ENCODE measurements around the gene FOXP1. TPM values are rescaled to one million over a fixed set of nuclear protein-coding genes. Genes with fewer than 3 reads are reported as not detected.
"Not testable (repeated sequence)": the region's sequence is repeated elsewhere in the genome, so short reads cannot be mapped to it uniquely, and the experiment has no call there.

Gene FOXP1
- total and polyA plus RNA-seq, 2 donors from 2014 or later, result 6.7 to 87.2 TPM

DNA sequence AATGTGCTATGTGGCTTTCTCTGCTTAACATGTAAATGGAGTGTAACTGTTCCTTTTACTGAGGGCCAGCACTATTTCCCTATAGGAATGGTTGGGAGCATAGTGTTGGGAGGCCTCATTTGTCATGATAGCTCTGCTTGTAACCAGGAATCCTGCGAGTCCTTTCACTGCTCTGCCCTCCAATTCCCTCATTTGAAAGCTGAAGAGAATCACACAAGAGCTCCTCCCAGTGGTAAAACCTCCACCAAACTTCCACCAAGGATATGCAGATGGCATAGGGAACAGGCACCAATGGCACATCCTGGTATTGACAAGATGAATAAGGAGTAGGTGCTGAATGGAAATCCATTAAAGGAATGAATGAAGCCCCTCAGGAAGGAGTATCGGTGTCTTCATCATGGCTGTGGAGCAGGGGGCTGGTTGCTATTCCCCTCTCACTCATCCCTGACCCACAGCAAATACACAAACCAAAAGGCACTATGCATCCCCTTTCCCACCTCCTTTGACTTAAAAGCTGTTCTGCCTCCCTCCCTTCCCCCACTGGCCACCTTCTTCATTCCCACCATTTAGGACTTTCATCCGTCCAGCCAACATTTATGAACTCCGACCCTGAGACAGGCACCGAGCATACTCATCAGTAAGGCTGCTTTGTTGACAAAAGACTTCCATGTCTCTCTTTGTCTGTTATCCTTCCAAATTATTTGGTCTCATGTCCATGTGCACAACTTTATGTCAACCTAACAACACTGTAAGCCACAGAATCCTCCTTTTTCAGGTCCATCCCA is 560.8 kb downstream of the FOXP1 start:
- no peak overlapping the region for H3K27ac ChIP-seq (ENCODE audit: low read depth in 2 of 2, low read length in 2 of 2)
- H3K4me1 ChIP-seq (ENCODE audit: control insufficient read depth in 2 of 3, insufficient read depth in 2 of 3, low read depth in 1 of 3, low read length in 3 of 3), result peaks cover 0 to 3% (median 0%) of the 10 kb centered on the region in 3 donors
- intact Hi-C loops (cut with DNase I), result no loop called here
- FAIRE-seq, result no peak
- no peak for DNase-seq
- TF ChIP-seq, protein P1, sequence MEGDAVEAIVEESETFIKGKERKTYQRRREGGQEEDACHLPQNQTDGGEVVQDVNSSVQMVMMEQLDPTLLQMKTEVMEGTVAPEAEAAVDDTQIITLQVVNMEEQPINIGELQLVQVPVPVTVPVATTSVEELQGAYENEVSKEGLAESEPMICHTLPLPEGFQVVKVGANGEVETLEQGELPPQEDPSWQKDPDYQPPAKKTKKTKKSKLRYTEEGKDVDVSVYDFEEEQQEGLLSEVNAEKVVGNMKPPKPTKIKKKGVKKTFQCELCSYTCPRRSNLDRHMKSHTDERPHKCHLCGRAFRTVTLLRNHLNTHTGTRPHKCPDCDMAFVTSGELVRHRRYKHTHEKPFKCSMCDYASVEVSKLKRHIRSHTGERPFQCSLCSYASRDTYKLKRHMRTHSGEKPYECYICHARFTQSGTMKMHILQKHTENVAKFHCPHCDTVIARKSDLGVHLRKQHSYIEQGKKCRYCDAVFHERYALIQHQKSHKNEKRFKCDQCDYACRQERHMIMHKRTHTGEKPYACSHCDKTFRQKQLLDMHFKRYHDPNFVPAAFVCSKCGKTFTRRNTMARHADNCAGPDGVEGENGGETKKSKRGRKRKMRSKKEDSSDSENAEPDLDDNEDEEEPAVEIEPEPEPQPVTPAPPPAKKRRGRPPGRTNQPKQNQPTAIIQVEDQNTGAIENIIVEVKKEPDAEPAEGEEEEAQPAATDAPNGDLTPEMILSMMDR (IDR thresholded peaks at IDR 0.05; ENCODE audit: borderline replicate concordance, extremely low read depth, insufficient read depth), result peak; percentile 26
- no peaks in the 10 kb centered on the region for H3K36me3 ChIP-seq (ENCODE audit: control insufficient read depth in 2 of 3, insufficient read depth in 3 of 3, low read length in 3 of 3)
- no peaks in the 10 kb centered on the region for H3K27me3 ChIP-seq (ENCODE audit: control insufficient read depth, insufficient read depth, low read length)
- H3K4me3 ChIP-seq (ENCODE audit: low read length in 3 of 3), result no peak overlapping the region
- no peaks in the 10 kb centered on the region for H3K9me3 ChIP-seq (ENCODE audit: control insufficient read depth in 2 of 3, insufficient read depth in 1 of 3, low read length in 3 of 3)
- H3K9ac ChIP-seq (ENCODE audit: low read length in 3 of 3), result no peak overlapping the region

DNA sequence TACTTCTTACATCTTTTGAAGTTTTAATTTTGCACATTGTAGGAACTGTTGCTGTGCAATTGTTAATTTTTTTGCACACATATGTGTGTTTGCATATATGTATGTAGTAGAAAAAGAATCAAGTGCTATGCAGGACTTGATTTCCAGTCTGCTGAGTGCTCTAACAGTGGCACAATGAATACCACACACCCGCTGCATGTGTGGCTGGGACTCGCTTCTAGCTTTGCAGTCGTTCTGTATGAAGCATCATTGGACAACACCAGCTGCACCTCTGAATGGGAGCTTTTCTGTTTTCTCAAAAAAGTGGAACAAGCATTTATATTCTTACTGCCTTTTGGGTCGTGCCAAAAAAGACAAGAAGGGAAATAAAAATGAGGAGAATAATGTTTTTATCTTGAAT is 564.7 kb downstream of the FOXP1 start:
- no peak for FAIRE-seq
- no peaks in the 10 kb centered on the region for H3K36me3 ChIP-seq (ENCODE audit: control insufficient read depth in 2 of 3, insufficient read depth in 3 of 3, low read length in 3 of 3)
- no peak for DNase-seq
- H3K4me1 ChIP-seq (ENCODE audit: control insufficient read depth in 2 of 3, insufficient read depth in 2 of 3, low read depth in 1 of 3, low read length in 3 of 3), result no peaks in the 10 kb centered on the region
- H3K9ac ChIP-seq (ENCODE audit: low read length in 3 of 3), result no peak overlapping the region
- no peak overlapping the region for H3K4me3 ChIP-seq (ENCODE audit: low read length in 3 of 3)
- intact Hi-C loops (cut with DNase I), result no loop called here
- no peaks in the 10 kb centered on the region for H3K27me3 ChIP-seq (ENCODE audit: control insufficient read depth, insufficient read depth, low read length)
- H3K27ac ChIP-seq (ENCODE audit: low read depth in 2 of 2, low read length in 2 of 2), result no peak overlapping the region
- no peaks in the 10 kb centered on the region for H3K9me3 ChIP-seq (ENCODE audit: control insufficient read depth in 2 of 3, insufficient read depth in 1 of 3, low read length in 3 of 3)
- TF ChIP-seq, protein P1 (IDR thresholded peaks at IDR 0.05; ENCODE audit: borderline replicate concordance, extremely low read depth, insufficient read depth), result no peak

GRCh38 chr3:71016178-71016845 is 567.2 kb downstream of the FOXP1 start:
- intact Hi-C loops (cut with DNase I), result no loop called here
- H3K4me3 ChIP-seq (ENCODE audit: low read length in 3 of 3), result no peak overlapping the region
- H3K36me3 ChIP-seq (ENCODE audit: control insufficient read depth in 2 of 3, insufficient read depth in 3 of 3, low read length in 3 of 3), result no peaks in the 10 kb centered on the region
- no peaks in the 10 kb centered on the region for H3K4me1 ChIP-seq (ENCODE audit: control insufficient read depth in 2 of 3, insufficient read depth in 2 of 3, low read depth in 1 of 3, low read length in 3 of 3)
- no peaks in the 10 kb centered on the region for H3K9me3 ChIP-seq (ENCODE audit: control insufficient read depth in 2 of 3, insufficient read depth in 1 of 3, low read length in 3 of 3)
- FAIRE-seq (no peak), DNase-seq (no peak)
- H3K9ac ChIP-seq (ENCODE audit: low read length in 3 of 3), result no peak overlapping the region
- H3K27me3 ChIP-seq (ENCODE audit: control insufficient read depth, insufficient read depth, low read length), result no peaks in the 10 kb centered on the region
- TF ChIP-seq, protein P1 (IDR thresholded peaks at IDR 0.05; ENCODE audit: borderline replicate concordance, extremely low read depth, insufficient read depth), result no peak
- H3K27ac ChIP-seq (ENCODE audit: low read depth in 2 of 2, low read length in 2 of 2), result no peak overlapping the region

DNA sequence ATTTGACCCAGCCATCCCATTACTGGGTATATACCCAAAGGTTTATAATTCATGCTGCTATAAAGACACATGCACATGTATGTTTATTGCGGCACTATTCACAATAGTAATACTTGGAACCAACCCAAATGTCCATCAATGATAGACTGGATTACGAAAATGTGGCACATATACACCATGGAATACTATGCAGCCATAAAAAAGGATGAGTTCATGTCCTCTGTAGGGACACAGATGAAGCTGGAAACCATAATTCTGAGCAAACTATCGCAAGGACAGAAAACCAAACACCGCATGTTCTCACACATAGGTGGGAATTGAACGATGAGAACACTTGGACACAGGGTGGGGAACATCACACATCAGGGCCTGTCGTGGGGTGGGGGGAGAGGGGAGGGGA is 568.9 kb downstream of the FOXP1 start:
- H3K27me3 ChIP-seq (ENCODE audit: control insufficient read depth, insufficient read depth, low read length); intact Hi-C loops (cut with DNase I); DNase-seq; H3K4me1 ChIP-seq (ENCODE audit: control insufficient read depth in 2 of 3, insufficient read depth in 2 of 3, low read depth in 1 of 3, low read length in 3 of 3); H3K4me3 ChIP-seq (ENCODE audit: low read length in 3 of 3); H3K9me3 ChIP-seq (ENCODE audit: control insufficient read depth in 2 of 3, insufficient read depth in 1 of 3, low read length in 3 of 3); H3K36me3 ChIP-seq (ENCODE audit: control insufficient read depth in 2 of 3, insufficient read depth in 3 of 3, low read length in 3 of 3); FAIRE-seq; H3K27ac ChIP-seq (ENCODE audit: low read depth in 2 of 2, low read length in 2 of 2); H3K9ac ChIP-seq (ENCODE audit: low read length in 3 of 3): not testable (repeated sequence)
